Right atrium auricular region (tissue), 2 donors: Measurements from ENCODE around the gene VSTM4. TPM values are rescaled to one million over a fixed set of nuclear protein-coding genes. Genes with fewer than 3 reads are reported as not detected.

Source experiments
- DNase-seq: peaks from one replicate; pipeline ENCODE4 v3.0.0-alpha.2; 2019; ENCODE audit warnings: low spot score
- H3K27ac ChIP-seq, 2 donors: fragments of 200-600 bp; sonication (generic); 1 replicate in 1 of 2; 2 replicates in 1 of 2; pipeline ENCODE4 v1.5.1; 2016 to 2019
- H3K27me3 ChIP-seq, 2 donors: fragments of 200-600 bp; sonication (generic); one replicate each; pipeline versions ENCODE4 v1.5.1 to v1.6.0; 2017 to 2019
- H3K36me3 ChIP-seq: fragments of 200-600 bp; sonication (generic); one replicate; pipeline ENCODE4 v1.5.1; 2016
- H3K4me1 ChIP-seq, 2 donors: fragments of 200-600 bp; sonication (generic); one replicate each; pipeline versions ENCODE4 v1.5.1 to v1.6.0; 2017 to 2019
- H3K4me3 ChIP-seq, 2 donors: fragments of 200-600 bp; sonication (generic); 1 replicate in 1 of 2; 2 replicates in 1 of 2; pipeline ENCODE4 v1.5.1; 2017 to 2019; ENCODE audit warnings: mild to moderate bottlenecking in 1 of 2, moderate library complexity in 1 of 2
- H3K9me3 ChIP-seq, 2 donors: fragments of 200-600 bp; sonication (generic); one replicate each; pipeline ENCODE4 v1.5.1; 2019
- CTCF ChIP-seq, 2 donors: fragments of 200-600 bp; sonication (generic); IDR thresholded peaks; one replicate each; pipeline ENCODE4 v1.5.1; 2019; ENCODE audit warnings: antibody characterized with exemption in 2 of 2
- total RNA-seq, 2 donors: library from RNA; depleted of rRNA; stranded (reverse); fragments of >200 nt; gene quantifications; one replicate each; pipeline ENCODE4 v1.1.0, GENCODE V29; 2016

The VSTM4 gene
- total RNA-seq, 2 donors from 2014 or later: 17.6 to 22.7 TPM

GRCh38 chr10:49025347-49025983 lies 89.9 kb downstream of the VSTM4 start:
- no peaks in the 10 kb centered on the region for H3K9me3 ChIP-seq
- TF ChIP-seq CTCF (IDR thresholded peaks at IDR 0.05): no peak
- no peak for DNase-seq
- no peak overlapping the region for H3K4me3 ChIP-seq
- peak overlapping the region in 1 of 2 donors; percentile 85 for H3K27ac ChIP-seq
- no peaks in the 10 kb centered on the region for H3K27me3 ChIP-seq
- no peaks in the 10 kb centered on the region for H3K36me3 ChIP-seq
- peaks cover 0 to 26% of the 10 kb centered on the region in 2 donors for H3K4me1 ChIP-seq

GRCh38 chr10:49024484-49024883 lies 90.8 kb downstream of the VSTM4 start:
- H3K36me3 ChIP-seq: no peaks in the 10 kb centered on the region
- peak overlapping the region; percentile 37 to 85 for H3K27ac ChIP-seq
- no peak overlapping the region for H3K4me3 ChIP-seq
- no peaks in the 10 kb centered on the region for H3K27me3 ChIP-seq
- DNase-seq: no peak
- no peaks in the 10 kb centered on the region for H3K9me3 ChIP-seq
- peaks cover 0 to 26% of the 10 kb centered on the region in 2 donors for H3K4me1 ChIP-seq
- no peak for TF ChIP-seq CTCF (IDR thresholded peaks at IDR 0.05)

GRCh38 chr10:49023752-49024151 lies 91.6 kb downstream of the VSTM4 start:
- Histone ChIP-seq H3K4me3 (no peak overlapping the region), H3K27ac (peak overlapping the region; percentile 37 to 85), H3K4me1 (peaks cover 0 to 26% of the 10 kb centered on the region in 2 donors), H3K36me3 (peaks cover 7% of the 10 kb centered on the region), H3K9me3 (no peaks in the 10 kb centered on the region), H3K27me3 (no peaks in the 10 kb centered on the region)
- DNase-seq: no peak
- TF ChIP-seq CTCF (IDR thresholded peaks at IDR 0.05): no peak

GRCh38 chr10:49023071-49023470 lies 92.3 kb downstream of the VSTM4 start:
- DNase-seq: no peak
- no peak for TF ChIP-seq CTCF (IDR thresholded peaks at IDR 0.05)
- Histone ChIP-seq H3K27ac (no peak overlapping the region), H3K4me1 (peaks cover 0 to 26% of the 10 kb centered on the region in 2 donors), H3K4me3 (no peak overlapping the region), H3K9me3 (no peaks in the 10 kb centered on the region), H3K27me3 (no peaks in the 10 kb centered on the region), H3K36me3 (peaks cover 12% of the 10 kb centered on the region)

GRCh38 chr10:49021685-49022084 lies 93.6 kb downstream of the VSTM4 start:
- Histone ChIP-seq H3K4me1 (peaks cover 0 to 26% of the 10 kb centered on the region in 2 donors), H3K27me3 (no peaks in the 10 kb centered on the region), H3K9me3 (no peaks in the 10 kb centered on the region), H3K27ac (no peak overlapping the region), H3K36me3 (peaks cover 18% of the 10 kb centered on the region), H3K4me3 (no peak overlapping the region)
- DNase-seq: no peak
- TF ChIP-seq CTCF (IDR thresholded peaks at IDR 0.05): no peak

- H3K27ac ChIP-seq: no peak overlapping the region
- no peak for TF ChIP-seq CTCF (IDR thresholded peaks at IDR 0.05)
- no peaks in the 10 kb centered on the region for H3K27me3 ChIP-seq
- H3K36me3 ChIP-seq: peaks cover 18% of the 10 kb centered on the region
- no peak overlapping the region for H3K4me3 ChIP-seq
- H3K9me3 ChIP-seq: no peaks in the 10 kb centered on the region
- peak; percentile 40 for DNase-seq
- H3K4me1 ChIP-seq: peaks cover 0 to 15% of the 10 kb centered on the region in 2 donors
Observed at GRCh38 chr10:49015700-49016099, 99.6 kb downstream of the VSTM4 start.
